K562 (cell line): ENCODE measurements around the gene SHISA7. TPM values are rescaled to one million over a fixed set of nuclear protein-coding genes. Genes with fewer than 3 reads are reported as not detected.

Experiments
- ATAC-seq: fragments of 200-7000 bp; cut with Tn5 transposase; 3 replicates; pipeline ENCODE4 v1.9.1; 2020; ENCODE audit warnings: moderate library complexity
- BruUV-seq: library from RNA; stranded (reverse); fragments of 400-500 nt; replicated peaks from 2 replicates; lab custom pipeline; 2021; lab: Mats Ljungman, UMichigan
- CTCF ChIA-PET: fragments of 300-600 bp; formaldehyde crosslinking; extraction: SDS; loops from one replicate; lab custom pipeline; 2021; ENCODE audit warnings: low intra/inter-chr PET ratio; lab: Yijun Ruan, JAX
- POLR2A ChIA-PET: fragments of 300-600, 350-650 bp; sonication (Branson Sonifier 250); formaldehyde crosslinking; extraction: SDS; loops from one replicate; lab custom pipeline; 2021; ENCODE audit warnings: antibody characterized with exemption, inconsistent platforms; lab: Yijun Ruan, JAX
- DNase-seq, 4 experiments: peaks; one replicate each; pipeline versions ENCODE4 v3.0.0 to v3.0.0-alpha.2; 2011 to 2018; ENCODE audit warnings: low spot score in 3 of 4, mixed read lengths in 3 of 4; ENCODE audit errors: extremely low read depth in 1 of 4
- FAIRE-seq: peaks from 2 replicates; lab custom pipeline; 2011; peaks lifted over from hg19 to GRCh38; lab: Jason Lieb, UNC
- H2AFZ ChIP-seq: 2 replicates; pipeline ENCODE4 v1.6.0; 2011; ENCODE audit warnings: low read depth, low read length, control low read depth, inconsistent platforms
- H3K27ac ChIP-seq: fragments of 200-600 bp; 3 replicates; pipeline ENCODE4 v1.8.0; 2011; ENCODE audit warnings: low read depth, mild to moderate bottlenecking, control low read depth, inconsistent platforms, low read length, moderate library complexity, mixed read lengths; ENCODE audit errors: extremely low read depth
- H3K27me3 ChIP-seq, 2 experiments: fragments of 300-600 bp in 1 of 2; 2 replicates in 1 of 2; 3 replicates in 1 of 2; pipeline versions ENCODE4 v1.6.0 to v1.8.0; 2011; ENCODE audit warnings: inconsistent platforms in 2 of 2, low read length in 2 of 2, mild to moderate bottlenecking in 1 of 2, mixed read lengths in 1 of 2, moderate library complexity in 1 of 2; ENCODE audit not compliant: control insufficient read depth in 2 of 2, insufficient read depth in 2 of 2
- H3K36me3 ChIP-seq: fragments of 300-600 bp; 3 replicates; pipeline ENCODE4 v1.8.0; 2011; ENCODE audit warnings: mild to moderate bottlenecking, low read length, inconsistent platforms; ENCODE audit not compliant: control insufficient read depth, insufficient read depth
- H3K4me1 ChIP-seq, 2 experiments: fragments of 200-600 bp in 1 of 2; replicated peaks in 1 of 2; 2 replicates in 1 of 2; 3 replicates in 1 of 2; pipeline versions ENCODE4 v1.5.1 to v1.8.0; 2011; ENCODE audit warnings: inconsistent platforms in 2 of 2, low read length in 2 of 2, mild to moderate bottlenecking in 1 of 2, mixed read lengths in 1 of 2, moderate library complexity in 1 of 2; ENCODE audit not compliant: control insufficient read depth in 2 of 2, insufficient read depth in 2 of 2
- H3K4me2 ChIP-seq: 2 replicates; pipeline ENCODE4 v1.6.1; 2011; ENCODE audit warnings: low read length, control low read depth, inconsistent platforms, mixed read lengths; ENCODE audit not compliant: insufficient read depth
- H3K4me3 ChIP-seq: fragments of 200-600 bp; sonication (generic), shearing (Covaris generic); 2 replicates; pipeline ENCODE4 v1.5.1; 2016; ENCODE audit warnings: control low read depth, inconsistent platforms
- H3K79me2 ChIP-seq: fragments of 200-600 bp; 3 replicates; pipeline ENCODE4 v1.8.0; 2011; ENCODE audit warnings: low read length, inconsistent platforms; ENCODE audit not compliant: control insufficient read depth, insufficient read depth
- H3K9ac ChIP-seq, 2 experiments: 2 replicates each; pipeline versions ENCODE4 v1.6.0 to v1.6.1; 2011; ENCODE audit warnings: low read depth in 2 of 2, low read length in 2 of 2, control low read depth in 1 of 2, inconsistent platforms in 1 of 2, mild to moderate bottlenecking in 1 of 2, mixed read lengths in 1 of 2; ENCODE audit not compliant: insufficient read depth in 1 of 2
- H3K9me1 ChIP-seq: one replicate; pipeline ENCODE4 v1.6.0; 2011; ENCODE audit warnings: inconsistent platforms, mild to moderate bottlenecking, low read length, moderate library complexity; ENCODE audit not compliant: control insufficient read depth, insufficient read depth
- H3K9me3 ChIP-seq: replicated peaks from 2 replicates; pipeline ENCODE4 v1.5.1; 2011; ENCODE audit warnings: low read depth, low read length, inconsistent platforms; ENCODE audit not compliant: control insufficient read depth, insufficient read depth
- H4K20me1 ChIP-seq: replicated peaks from 2 replicates; pipeline ENCODE4 v1.6.1; 2011; ENCODE audit warnings: low read length, inconsistent platforms, mixed read lengths; ENCODE audit not compliant: control insufficient read depth, insufficient read depth
- BRCA1 ChIP-seq, 2 experiments: fragments of 450-650 bp in 1 of 2; sonication (generic) in 1 of 2; formaldehyde crosslinking in 1 of 2; IDR thresholded peaks; 2 replicates each; pipeline versions ENCODE4 v1.5.0 to v1.6.1; 2017 to 2020; ENCODE audit warnings: mild to moderate bottlenecking in 1 of 2, missing genetic modification reagents in 1 of 2
- E2F4 ChIP-seq: sonication (generic); formaldehyde crosslinking; IDR thresholded peaks from 2 replicates; pipeline ENCODE4 v1.8.0; 2022; ENCODE audit warnings: mild to moderate bottlenecking, low read depth, missing genetic modification reagents
- NFATC3 ChIP-seq: fragments of 450-650 bp; IDR thresholded peaks from 2 replicates; pipeline ENCODE4 v1.6.1; 2017; ENCODE audit warnings: mild to moderate bottlenecking
- PHB ChIP-seq: fragments of 250-450 bp; sonication (Bioruptor Pico); IDR thresholded peaks from 2 replicates; pipeline ENCODE4 v1.5.0; 2021
- SREBF2 ChIP-seq: sonication (generic); formaldehyde crosslinking; IDR thresholded peaks from 2 replicates; pipeline ENCODE4 v1.4.0; 2020; ENCODE audit warnings: mild to moderate bottlenecking, missing genetic modification reagents
- TCF7 ChIP-seq: sonication (generic); IDR thresholded peaks from 2 replicates; pipeline ENCODE4 v1.6.1; 2016; ENCODE audit warnings: antibody characterized with exemption, borderline replicate concordance
- ZBTB40 ChIP-seq, 2 experiments: fragments of 450-650 bp in 1 of 2; sonication (generic) in 1 of 2; formaldehyde crosslinking in 1 of 2; IDR thresholded peaks; 2 replicates each; pipeline versions ENCODE4 v1.7.1 to v1.9.0; 2016 to 2022; ENCODE audit warnings: inconsistent platforms in 1 of 2, mild to moderate bottlenecking in 1 of 2, missing genetic modification reagents in 1 of 2
- ZNF134 ChIP-seq: fragments of 250-450 bp; sonication (Bioruptor Pico); conservative IDR thresholded peaks from 2 replicates; pipeline ENCODE4 v1.4.0; 2020
- ZNF263 ChIP-seq: sonication (generic); formaldehyde crosslinking; IDR thresholded peaks from 2 replicates; pipeline ENCODE4 v1.8.0; 2022; ENCODE audit warnings: mild to moderate bottlenecking, missing genetic modification reagents, borderline replicate concordance
- ZNF398 ChIP-seq: fragments of 250-450 bp; sonication (Bioruptor Pico); IDR thresholded peaks from 2 replicates; pipeline ENCODE4 v1.8.0; 2021; ENCODE audit warnings: moderate library complexity, mild to moderate bottlenecking, inconsistent platforms
- WGBS: fragments of 100-300 bp; shearing (Covaris generic); methylation state at CpG from one replicate; pipeline ENCODE4 v1.1.6; 2016; ENCODE audit warnings: low coverage, mixed read lengths; ENCODE audit not compliant: insufficient coverage; ENCODE audit errors: missing lambda C conversion rate; 5-methylcytosine and 5-hydroxymethylcytosine counted together
- in situ Hi-C: fragments of 300-500 bp; cut with MboI; formaldehyde crosslinking; loops from 4 replicates; pipeline ENCODE4 v1.15.0; 2018; ENCODE audit warnings: inconsistent platforms, mixed read lengths
- intact Hi-C: fragments of 100-400 bp; cut with micrococcal nuclease; formaldehyde crosslinking; loops from 2 replicates; pipeline ENCODE4 v1.14.2; 2022
- polyA plus RNA-seq, 8 experiments: library from polyadenylated mRNA; depleted of rRNA in 4 of 8; stranded (reverse) in 5 of 8; unstranded in 3 of 8; fragments of >200 nt; fragmentation: Nextera tagmentation in 2 of 8; fragmentation: Illumina TruSeq in 1 of 8; extraction: Ambion mirVana in 2 of 8; extraction: Trizol in 1 of 8; gene quantifications; 2 replicates each; pipeline versions ENCODE4 v1.2.1 to v1.2.3, GENCODE V29; 2011 to 2014; ENCODE audit warnings: inconsistent platforms in 1 of 8, missing spikeins in 1 of 8
- total RNA-seq, 7 experiments: library from RNA; depleted of rRNA in 6 of 7; stranded (reverse); fragments of >200 nt in 6 of 7; fragmentation: Illumina TruSeq in 2 of 7; extraction: Trizol in 2 of 7; gene quantifications; 2 replicates each; pipeline versions ENCODE4 v1.2.1 to v1.2.3, GENCODE V29; 2011 to 2021; ENCODE audit warnings: low replicate concordance in 1 of 7

The SHISA7 gene
- total and polyA plus RNA-seq, 9 of the 15 experiments (the other 6 are each of a cell fraction or from before 2014, with no cell fraction given), result 0.01 to 0.40 (median 0.07) TPM

DNA sequence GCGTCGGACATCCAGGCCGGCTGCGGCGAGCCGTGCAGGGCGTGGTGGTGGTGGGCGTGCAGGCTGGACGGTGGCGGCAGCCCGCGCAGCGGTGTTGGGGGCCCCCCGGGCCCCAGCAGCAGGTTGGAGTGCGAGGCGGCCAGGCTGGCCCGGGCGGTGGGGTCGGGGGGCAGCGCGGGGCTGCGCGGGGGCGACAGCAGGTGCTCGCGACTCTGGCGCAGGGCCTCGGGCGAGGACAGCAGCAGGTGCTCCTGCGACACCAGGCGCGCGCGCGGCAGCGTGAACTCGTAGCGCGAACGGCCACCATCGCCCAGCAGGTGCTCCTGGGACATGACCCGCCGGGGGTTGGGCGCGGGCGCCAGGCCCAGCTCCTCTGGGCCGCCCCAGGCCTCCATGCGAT lies 9.8 kb downstream of the SHISA7 start:
- peaks cover 0 to 18% of the 10 kb centered on the region in 2 experiments; a peak in 2 of 5 replicates for H3K4me1 ChIP-seq
- 77% methylated on average over 25 of the region's 48 CpGs for WGBS
- ChIA-PET POLR2A (interaction anchor here (0.6 kb wide), 1 partner anchor 38 kb away, joined by 3 read pairs; no protein-coding TSS in a partner anchor), CTCF (no interaction called here)
- H2AFZ ChIP-seq, result no peak overlapping the region
- no peaks in the 10 kb centered on the region for H3K9me3 ChIP-seq
- intact Hi-C loops, result no loop called here
- no peaks in the 10 kb centered on the region for H3K36me3 ChIP-seq
- no peaks in the 10 kb centered on the region for H3K79me2 ChIP-seq
- H4K20me1 ChIP-seq, result peaks cover 4% of the 10 kb centered on the region
- H3K9ac ChIP-seq, result no peak overlapping the region
- H3K27ac ChIP-seq, result no peak overlapping the region
- H3K4me3 ChIP-seq, result no peak overlapping the region
- no peaks in the 10 kb centered on the region for H3K9me1 ChIP-seq
- no TSS peak for BruUV-seq
- FAIRE-seq (no peak), DNase-seq (no peak), ATAC-seq (no peak)
- in situ Hi-C loops, result loop anchor here (25.0 kb wide), 1 partner anchor 771 kb away; the partner anchor contains the start of gene LILRB4
- no peak overlapping the region for H3K4me2 ChIP-seq
- peaks cover 0 to 13% of the 10 kb centered on the region in 2 experiments; a peak in 2 of 5 replicates for H3K27me3 ChIP-seq
- TF ChIP-seq ZNF398 (CRISPR knock-in tag), result no peak
- no peak for TF ChIP-seq ZNF134 (CRISPR knock-in tag)
- no peak for TF ChIP-seq PHB
- no peak for TF ChIP-seq NFATC3
- TF ChIP-seq E2F4 (CRISPR knock-in tag), result no peak
- no peak for TF ChIP-seq ZNF263 (CRISPR knock-in tag)
- TF ChIP-seq SREBF2 (CRISPR knock-in tag), result no peak
- TF ChIP-seq ZBTB40 (IDR thresholded peaks at IDR 0.05), result no peak
- TF ChIP-seq ZBTB40 (CRISPR knock-in tag; IDR thresholded peaks at IDR 0.05), result no peak
- no peak for TF ChIP-seq TCF7
- no peak for TF ChIP-seq BRCA1 (IDR thresholded peaks at IDR 0.05)
- no peak for TF ChIP-seq BRCA1 (CRISPR knock-in tag; IDR thresholded peaks at IDR 0.05)
